Coronary artery (tissue), 2 donors: ENCODE data around the gene ITGB3.
"Not testable (repeated sequence)": the region's sequence is repeated elsewhere in the genome, so short reads cannot be mapped to it uniquely, and the experiment has no call there.

Experiments
- DNase-seq: peaks from one replicate; pipeline ENCODE4 v3.0.0-alpha.2; 2017; ENCODE audit warnings: low spot score
- H3K27ac ChIP-seq, 2 donors: fragments of 200-600 bp; sonication (generic); one replicate each; pipeline ENCODE4 v1.5.1; 2016 to 2019
- H3K4me3 ChIP-seq: fragments of 200-600 bp; sonication (generic); 2 replicates; pipeline ENCODE4 v1.5.1; 2016; ENCODE audit warnings: mild to moderate bottlenecking, moderate library complexity
- CTCF ChIP-seq: fragments of 200-600 bp; sonication (generic); IDR thresholded peaks from one replicate; pipeline ENCODE4 v1.5.1; 2019; ENCODE audit warnings: antibody characterized with exemption

Gene ITGB3

GRCh38 chr17:47208744-47209488 is 44.7 kb upstream of the ITGB3 start, which contains the start of gene MYL4:
Gene MYL4, plus strand, starts transcription at chr17:47209348. Its CDS starts 75 bp downstream, at chr17:47209423.
- DNase-seq, result no peak
- Histone ChIP-seq H3K27ac (peak within 1 kb of the TSS in 1 of 2 donors; percentile 31), H3K4me3 (no peak within 1 kb of the TSS)
- no peak for TF ChIP-seq CTCF

GRCh38 chr17:47209499-47209898 is 44.1 kb upstream of the ITGB3 start:
- no peak for DNase-seq
- TF ChIP-seq CTCF, result no peak
- Histone ChIP-seq H3K4me3 (no peak overlapping the region), H3K27ac (no peak overlapping the region)

- no peak for DNase-seq
- no peak overlapping the region for H3K4me3 ChIP-seq
- H3K27ac ChIP-seq, result peak overlapping the region in 1 of 2 donors; percentile 31
- TF ChIP-seq CTCF, result no peak
Observed at GRCh38 chr17:47210105-47210504, 43.5 kb upstream of the ITGB3 start.

- Histone ChIP-seq H3K27ac (no peak overlapping the region), H3K4me3 (no peak overlapping the region)
- DNase-seq, result no peak
- TF ChIP-seq CTCF, result no peak
Observed at GRCh38 chr17:47210779-47211178, 42.8 kb upstream of the ITGB3 start.

- no peak for TF ChIP-seq CTCF
- Histone ChIP-seq H3K4me3 (no peak overlapping the region), H3K27ac (no peak overlapping the region)
- DNase-seq, result no peak
Observed at GRCh38 chr17:47212458-47212857, 41.2 kb upstream of the ITGB3 start.

- TF ChIP-seq CTCF, result no peak
- Histone ChIP-seq H3K27ac (no peak overlapping the region), H3K4me3 (no peak overlapping the region)
- no peak for DNase-seq
Observed at GRCh38 chr17:47213540-47213939, 40.1 kb upstream of the ITGB3 start.

- TF ChIP-seq CTCF, result no peak
- no peak overlapping the region for H3K4me3 ChIP-seq
- H3K27ac ChIP-seq, result no peak overlapping the region
- DNase-seq, result no peak
Observed at GRCh38 chr17:47214931-47215330, 38.7 kb upstream of the ITGB3 start.

GRCh38 chr17:47216821-47217220 is 36.8 kb upstream of the ITGB3 start:
- H3K27ac ChIP-seq, DNase-seq, H3K4me3 ChIP-seq: not testable (repeated sequence)

- H3K4me3 ChIP-seq, DNase-seq, H3K27ac ChIP-seq: not testable (repeated sequence)
Observed at GRCh38 chr17:47217279-47217678, 36.3 kb upstream of the ITGB3 start.
